CD14-positive monocyte (primary cell): ENCODE results near the gene CCDC85A. TPM values are rescaled to one million over a fixed set of nuclear protein-coding genes. Genes with fewer than 3 reads are reported as not detected.

Experiments
- DNase-seq, 3 donors: peaks; one replicate each; pipeline ENCODE4 v3.0.0-alpha.2; 2011 to 2022
- H2AFZ ChIP-seq: 2 replicates; pipeline ENCODE4 v1.6.0; 2012; ENCODE audit warnings: mild to moderate bottlenecking, low read depth, low read length, inconsistent platforms; ENCODE audit not compliant: insufficient read depth, poor library complexity, severe bottlenecking
- H3K27ac ChIP-seq, 2 donors: 1 replicate in 1 of 2; 2 replicates in 1 of 2; pipeline ENCODE4 v1.5.1; 2012 to 2013; ENCODE audit warnings: low read length in 2 of 2, control low read depth in 1 of 2, inconsistent platforms in 1 of 2, low read depth in 1 of 2, mild to moderate bottlenecking in 1 of 2
- H3K27me3 ChIP-seq, 2 donors: one replicate each; pipeline versions ENCODE4 v1.6.0 to v1.6.1; 2011 to 2013; ENCODE audit warnings: low read length in 2 of 2; ENCODE audit not compliant: control insufficient read depth in 2 of 2, insufficient read depth in 2 of 2
- H3K36me3 ChIP-seq, 2 donors: replicated peaks in 1 of 2; 1 replicate in 1 of 2; 2 replicates in 1 of 2; pipeline versions ENCODE4 v1.5.1 to v1.6.1; 2012 to 2013; ENCODE audit warnings: low read length in 2 of 2, control low read depth in 1 of 2, inconsistent platforms in 1 of 2, mild to moderate bottlenecking in 1 of 2; ENCODE audit not compliant: insufficient read depth in 2 of 2, control insufficient read depth in 1 of 2
- H3K4me1 ChIP-seq, 2 donors: 1 replicate in 1 of 2; 2 replicates in 1 of 2; pipeline versions ENCODE4 v1.5.1 to v1.6.1; 2012 to 2013; ENCODE audit warnings: low read length in 2 of 2, control low read depth in 1 of 2, inconsistent platforms in 1 of 2, mild to moderate bottlenecking in 1 of 2, moderate library complexity in 1 of 2; ENCODE audit not compliant: insufficient read depth in 2 of 2, control insufficient read depth in 1 of 2
- H3K4me2 ChIP-seq: replicated peaks from 2 replicates; pipeline ENCODE3; 2012; ENCODE audit warnings: low read length, moderate library complexity, mild to moderate bottlenecking; ENCODE audit not compliant: poor library complexity, severe bottlenecking; ENCODE audit errors: extremely low read depth
- H3K4me3 ChIP-seq, 3 experiments: fragments of 200-600 bp in 1 of 3; sonication (generic) in 1 of 3; replicated peaks in 1 of 3; 1 replicate in 2 of 3; 2 replicates in 1 of 3; pipeline ENCODE4 v1.5.1; 2011 to 2013; ENCODE audit warnings: low read length in 3 of 3, mild to moderate bottlenecking in 3 of 3, control low read depth in 2 of 3, low read depth in 2 of 3, inconsistent platforms in 1 of 3, moderate library complexity in 1 of 3
- H3K79me2 ChIP-seq: 2 replicates; pipeline ENCODE4 v1.6.0; 2012; ENCODE audit warnings: mild to moderate bottlenecking, control low read depth, inconsistent platforms, low read length, moderate library complexity; ENCODE audit not compliant: insufficient read depth
- H3K9ac ChIP-seq: 2 replicates; pipeline ENCODE4 v1.6.0; 2017; ENCODE audit warnings: low read length, mild to moderate bottlenecking; ENCODE audit not compliant: insufficient read depth, poor library complexity, severe bottlenecking
- H3K9me3 ChIP-seq, 2 donors: replicated peaks in 1 of 2; 1 replicate in 1 of 2; 2 replicates in 1 of 2; pipeline versions ENCODE4 v1.5.1 to v1.6.1; 2012 to 2013; ENCODE audit warnings: low read length in 2 of 2, control low read depth in 1 of 2; ENCODE audit not compliant: control insufficient read depth in 1 of 2, insufficient read depth in 1 of 2
- H4K20me1 ChIP-seq: 2 replicates; pipeline ENCODE4 v1.6.0; 2012; ENCODE audit warnings: mild to moderate bottlenecking, low read length, control low read depth, moderate library complexity; ENCODE audit not compliant: insufficient read depth
- H3K27ac Mint-ChIP-seq, 7 donors: one replicate each; pipeline ENCODE4 v1.8.0; 2020; ENCODE audit warnings: mild to moderate bottlenecking in 7 of 7, mixed read lengths in 7 of 7, moderate library complexity in 6 of 7, inconsistent platforms in 2 of 7
- H3K27me3 Mint-ChIP-seq, 3 donors: one replicate each; pipeline ENCODE4 v1.8.0; 2021 to 2022; ENCODE audit warnings: low read depth in 3 of 3, mild to moderate bottlenecking in 3 of 3, mixed read lengths in 3 of 3, moderate library complexity in 3 of 3, inconsistent platforms in 1 of 3
- H3K36me3 Mint-ChIP-seq, 2 donors: one replicate each; pipeline ENCODE4 v1.8.0; 2020; ENCODE audit warnings: mixed read lengths in 2 of 2, inconsistent platforms in 1 of 2, mild to moderate bottlenecking in 1 of 2
- H3K4me1 Mint-ChIP-seq: one replicate; pipeline ENCODE4 v1.8.0; 2020; ENCODE audit warnings: mild to moderate bottlenecking, mixed read lengths
- H3K4me3 Mint-ChIP-seq, 2 donors: one replicate each; pipeline ENCODE4 v1.8.0; 2020; ENCODE audit warnings: mild to moderate bottlenecking in 2 of 2, mixed read lengths in 2 of 2, moderate library complexity in 1 of 2
- H3K9me3 Mint-ChIP-seq, 7 donors: one replicate each; pipeline ENCODE4 v1.8.0; 2020 to 2022; ENCODE audit warnings: mixed read lengths in 7 of 7, mild to moderate bottlenecking in 6 of 7, moderate library complexity in 6 of 7, inconsistent platforms in 2 of 7
- CTCF ChIP-seq: fragments of 200-600 bp; IDR thresholded peaks from one replicate; pipeline ENCODE4 v1.8.0; 2022; ENCODE audit warnings: antibody characterized with exemption, mild to moderate bottlenecking
- WGBS: methylation state at CpG from one replicate; pipeline ENCODE4 v1.1.5; 2013; ENCODE audit warnings: missing lambda C conversion rate; ENCODE audit not compliant: insufficient coverage; 5-methylcytosine and 5-hydroxymethylcytosine counted together
- intact Hi-C, 2 donors: fragments of 100-400 bp; cut with micrococcal nuclease; formaldehyde crosslinking; loops; one replicate each; pipeline versions ENCODE4 v1.15.0 to v1.15.1; 2023
- polyA plus RNA-seq, 3 donors: library from polyadenylated mRNA; depleted of rRNA in 1 of 3; unstranded in 2 of 3; stranded (reverse) in 1 of 3; fragments of 300-500 nt in 2 of 3; fragments of >200 nt in 1 of 3; fragmentation: Illumina TruSeq in 2 of 3; gene quantifications; 1 replicate in 2 of 3; 2 replicates in 1 of 3; pipeline ENCODE4 v1.2.3, GENCODE V29; 2012 to 2021

CCDC85A gene
- polyA plus RNA-seq, 3 donors: not detected

DNA sequence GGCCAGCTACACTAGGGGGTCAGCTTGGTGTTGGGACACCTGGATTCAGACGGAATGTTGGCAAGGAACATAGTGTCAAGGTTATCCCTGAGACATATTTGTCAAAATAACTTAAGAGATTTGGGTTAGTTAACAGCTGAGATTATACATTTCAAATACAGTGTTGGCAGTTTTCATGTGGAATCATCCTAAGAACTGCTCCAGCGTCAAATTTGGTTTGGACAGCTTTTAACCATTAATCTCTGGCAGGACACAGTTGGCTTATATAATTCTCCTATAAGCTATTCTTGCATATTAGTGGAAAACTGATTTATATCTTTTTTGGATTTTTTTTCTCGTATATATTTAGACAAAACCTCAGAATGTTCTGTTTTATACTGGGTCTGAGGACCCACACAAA, 132.2 kb downstream of the CCDC85A start:
- H3K4me3 ChIP-seq: no peak overlapping the region
- no peaks in the 10 kb centered on the region for H3K27me3 ChIP-seq
- Mint-ChIP-seq H3K4me1 (no peaks in the 10 kb centered on the region), H3K27ac (no peak overlapping the region), H3K4me3 (no peak overlapping the region), H3K27me3 (no peaks in the 10 kb centered on the region), H3K9me3 (peaks cover 0 to 6% (median 3%) of the 10 kb centered on the region in 7 donors), H3K36me3 (no peaks in the 10 kb centered on the region)
- DNase-seq: no peak
- H3K36me3 ChIP-seq: no peaks in the 10 kb centered on the region
- no peak overlapping the region for H3K9ac ChIP-seq
- no peak overlapping the region for H3K27ac ChIP-seq
- H2AFZ ChIP-seq: no peak overlapping the region
- no peaks in the 10 kb centered on the region for H3K79me2 ChIP-seq
- TF ChIP-seq CTCF: no peak
- no peaks in the 10 kb centered on the region for H3K4me1 ChIP-seq
- no peaks in the 10 kb centered on the region for H4K20me1 ChIP-seq
- intact Hi-C loops: no loop called here
- no peak overlapping the region for H3K4me2 ChIP-seq
- 100% methylated on average over 1 of the region's 3 CpGs for WGBS
- H3K9me3 ChIP-seq: no peaks in the 10 kb centered on the region

DNA sequence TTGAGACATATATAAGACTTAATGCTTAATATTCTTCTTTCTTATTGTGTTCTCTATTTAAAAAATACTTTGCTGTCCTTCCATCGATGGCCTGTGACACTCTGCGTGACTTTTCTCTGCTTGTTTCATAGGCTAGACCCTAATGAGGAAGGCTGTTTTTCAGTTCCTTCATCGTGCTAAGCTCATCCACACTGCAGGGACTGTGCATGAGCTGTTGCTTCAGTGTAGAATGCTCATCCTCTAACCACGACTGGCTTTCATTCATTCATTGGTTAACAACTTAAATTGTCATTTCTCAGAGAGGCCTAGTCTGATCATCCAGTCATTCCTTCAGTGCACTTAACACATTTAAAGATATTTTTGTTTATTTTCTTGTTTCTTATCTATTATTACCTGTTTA, 134.4 kb downstream of the CCDC85A start:
- H3K36me3 ChIP-seq: no peaks in the 10 kb centered on the region
- Mint-ChIP-seq H3K4me3 (no peak overlapping the region), H3K4me1 (no peaks in the 10 kb centered on the region), H3K36me3 (no peaks in the 10 kb centered on the region), H3K27me3 (no peaks in the 10 kb centered on the region), H3K27ac (no peak overlapping the region), H3K9me3 (peaks cover 1 to 9% (median 5%) of the 10 kb centered on the region in 7 donors)
- no peaks in the 10 kb centered on the region for H3K79me2 ChIP-seq
- TF ChIP-seq CTCF: no peak
- H4K20me1 ChIP-seq: no peaks in the 10 kb centered on the region
- no peaks in the 10 kb centered on the region for H3K4me1 ChIP-seq
- no peak overlapping the region for H3K9ac ChIP-seq
- no peaks in the 10 kb centered on the region for H3K27me3 ChIP-seq
- WGBS: 70% methylated on average over 3 of the region's 4 CpGs
- no peaks in the 10 kb centered on the region for H3K9me3 ChIP-seq
- no peak overlapping the region for H2AFZ ChIP-seq
- no peak overlapping the region for H3K27ac ChIP-seq
- H3K4me3 ChIP-seq: no peak overlapping the region
- H3K4me2 ChIP-seq: no peak overlapping the region
- intact Hi-C loops: no loop called here
- no peak for DNase-seq
